NT2/D1 (cell line): ENCODE results near the gene BCAP29.

Source experiments
- SUZ12 ChIP-seq: IDR thresholded peaks from 2 replicates; pipeline ENCODE4 v1.6.1; 2011; ENCODE audit not compliant: insufficient read length, insufficient read depth; ENCODE audit errors: extremely low read depth
- YY1 ChIP-seq: IDR thresholded peaks from 2 replicates; pipeline ENCODE4 v1.6.1; 2011; ENCODE audit not compliant: insufficient read length, insufficient read depth
- ZNF274 ChIP-seq: IDR thresholded peaks from 2 replicates; pipeline ENCODE4 v1.6.1; 2011; ENCODE audit warnings: mild to moderate bottlenecking, low read depth, low read length

- TF ChIP-seq SUZ12, result no peak
- TF ChIP-seq ZNF274, result no peak
- no peak for TF ChIP-seq YY1
These were observed 24.2 kb upstream of the BCAP29 start for GRCh38 chr7:107555893-107556292.
